NCI-H345 treated with DMSO at 0.1 percent for 48 hours (cell line): Measurements from ENCODE around the gene METTL21A.

Source experiments
- DNase-seq: peaks from one replicate; lab custom pipeline; 2025; ENCODE audit not compliant: unreplicated experiment; lab: John Stamatoyannopoulos, UW

Gene METTL21A

DNA sequence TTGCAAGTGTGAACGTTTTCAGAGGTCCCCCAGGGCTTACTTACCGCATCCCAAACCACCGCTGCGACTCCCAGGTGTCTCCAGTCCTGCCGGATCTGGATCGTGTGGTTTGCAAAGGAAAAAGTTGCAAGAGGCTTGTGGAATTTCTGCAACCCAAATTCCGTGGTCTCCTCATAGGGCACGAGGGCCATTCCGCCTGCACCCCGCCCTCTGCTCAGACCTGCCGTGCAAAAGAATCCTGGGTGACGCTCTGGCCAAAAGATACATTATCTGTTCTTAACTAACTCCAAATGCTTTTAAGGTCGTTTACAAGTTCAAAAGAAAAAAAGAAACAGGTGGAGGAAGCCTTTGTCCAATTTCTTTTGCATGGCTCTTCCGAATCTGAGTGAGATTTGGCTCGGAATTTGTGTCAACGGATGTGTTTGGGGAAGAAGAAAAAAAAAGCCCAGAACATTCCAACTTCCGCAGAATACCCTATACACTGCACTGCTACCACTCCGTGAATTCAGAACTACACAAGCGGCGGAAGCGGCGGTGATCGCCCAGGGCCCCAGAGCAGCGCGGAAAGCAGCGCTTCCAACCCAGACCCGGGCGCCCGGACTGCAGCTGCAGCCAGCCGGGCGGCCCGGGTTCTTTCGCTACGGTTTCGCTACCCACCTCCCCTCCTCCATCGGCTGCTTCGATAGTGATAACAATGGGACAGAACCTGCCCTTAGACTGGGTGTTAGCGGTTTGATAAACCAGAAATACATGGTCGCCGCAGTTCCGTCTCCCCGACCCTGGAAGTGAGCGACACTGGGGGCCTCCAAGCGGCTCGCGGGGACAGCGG is 795 bp downstream of the METTL21A start:
- peak; percentile 10 for DNase-seq

- no peak for DNase-seq
These were observed 3.6 kb downstream of the METTL21A start for GRCh38 chr2:207621501-207622039.

DNA sequence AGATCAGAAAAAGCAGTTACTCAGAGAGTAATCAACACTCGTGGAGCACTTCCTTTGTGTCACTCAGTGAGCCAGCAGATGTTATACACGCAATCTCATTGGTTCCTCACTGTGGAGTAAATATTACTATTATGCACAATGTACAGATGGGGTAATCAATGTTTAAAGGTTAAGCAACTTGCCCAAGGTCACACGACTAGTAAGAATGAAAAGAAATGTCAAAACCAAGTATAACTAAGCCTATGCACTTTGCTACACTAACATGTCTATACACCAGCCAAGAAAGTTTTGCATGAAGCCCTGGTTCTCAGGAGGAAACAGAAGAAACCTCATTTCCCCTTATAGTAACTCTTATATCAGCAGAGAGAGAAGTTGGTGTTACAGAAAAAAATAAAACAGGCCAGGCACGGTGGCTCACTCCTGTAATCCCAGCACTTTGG is 5.4 kb downstream of the METTL21A start:
- no peak for DNase-seq

GRCh38 chr2:207617011-207617671 is 8.1 kb downstream of the METTL21A start:
- no peak for DNase-seq

GRCh38 chr2:207616185-207616584 is 9.0 kb downstream of the METTL21A start:
- DNase-seq: no peak

DNA sequence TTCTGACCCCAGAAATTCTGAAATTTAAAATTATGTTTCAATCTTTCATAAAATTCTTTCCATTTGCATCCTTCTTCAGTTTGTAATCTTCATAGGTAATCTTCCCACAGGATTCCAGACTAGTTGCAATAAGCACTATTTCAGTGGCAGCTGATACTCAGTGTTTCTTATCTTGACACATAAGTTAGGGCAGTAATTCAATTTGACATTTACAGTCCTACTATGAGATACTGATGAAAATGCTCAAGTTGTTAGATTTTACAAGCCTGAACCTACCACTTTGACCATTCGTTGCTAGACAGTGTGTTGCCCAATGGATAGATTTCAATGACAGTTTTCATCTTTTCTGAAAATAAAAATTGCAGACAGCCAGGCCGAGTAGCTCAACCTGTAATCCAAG is 10.4 kb downstream of the METTL21A start:
- DNase-seq: no peak

DNA sequence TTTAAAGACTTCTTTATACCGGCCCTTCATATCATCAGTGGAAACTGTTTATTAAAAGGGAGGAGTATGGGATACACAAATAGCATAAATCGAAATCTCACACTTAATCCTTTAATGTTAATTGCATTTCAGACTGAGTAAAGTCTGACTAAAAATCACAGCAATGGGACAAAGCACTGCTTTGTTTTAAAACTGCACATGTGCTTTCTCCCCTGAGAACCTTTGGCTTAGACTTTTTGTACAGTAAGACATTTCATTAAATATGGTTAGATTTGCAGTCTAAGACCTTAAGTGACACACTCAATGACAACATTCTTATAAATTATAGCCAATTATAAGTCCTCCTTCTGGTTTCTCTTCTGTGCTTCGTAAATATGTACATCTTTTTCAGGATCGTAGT is 12.5 kb downstream of the METTL21A start:
- DNase-seq: no peak

DNA sequence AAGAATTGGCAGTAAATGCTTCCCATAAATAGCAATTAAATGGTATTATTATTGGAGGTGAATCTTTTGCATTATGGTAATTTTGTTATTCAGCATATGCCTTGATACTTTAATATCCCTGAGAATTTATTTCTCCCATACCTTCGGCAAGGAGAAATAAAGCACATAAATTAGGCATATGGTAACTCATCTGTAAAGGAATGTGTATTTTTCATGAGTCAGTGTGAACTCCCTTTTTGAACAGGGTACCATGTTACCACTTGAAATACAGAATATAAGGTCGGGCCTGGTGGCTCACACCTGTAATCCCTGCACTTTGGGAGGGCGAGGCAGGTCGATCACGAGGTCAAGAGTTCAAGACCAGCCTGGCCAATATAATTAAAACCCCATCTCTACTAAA is 18.4 kb downstream of the METTL21A start:
- DNase-seq: no peak

DNA sequence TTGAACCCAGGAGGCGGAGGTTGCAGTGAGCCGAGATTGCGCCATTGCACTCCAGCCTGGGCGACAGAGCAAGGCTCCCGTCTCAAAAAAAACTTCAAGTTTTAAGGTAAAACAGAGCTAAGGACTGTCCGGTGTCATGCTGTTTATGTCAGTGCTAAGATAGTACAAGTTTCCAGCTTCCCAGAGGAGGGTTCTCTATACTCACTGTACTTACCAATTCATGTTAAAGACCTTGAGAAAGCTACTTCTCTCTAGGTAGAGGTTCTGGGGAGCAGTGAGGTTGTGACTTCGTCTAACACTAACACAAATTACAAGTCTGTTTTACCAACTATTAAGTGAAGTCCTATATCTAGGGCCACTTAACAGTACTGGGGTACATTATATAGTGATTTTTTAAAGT is 18.8 kb downstream of the METTL21A start:
- DNase-seq: no peak

- DNase-seq: no peak
These were observed 21.7 kb downstream of the METTL21A start for GRCh38 chr2:207603486-207603885.

DNA sequence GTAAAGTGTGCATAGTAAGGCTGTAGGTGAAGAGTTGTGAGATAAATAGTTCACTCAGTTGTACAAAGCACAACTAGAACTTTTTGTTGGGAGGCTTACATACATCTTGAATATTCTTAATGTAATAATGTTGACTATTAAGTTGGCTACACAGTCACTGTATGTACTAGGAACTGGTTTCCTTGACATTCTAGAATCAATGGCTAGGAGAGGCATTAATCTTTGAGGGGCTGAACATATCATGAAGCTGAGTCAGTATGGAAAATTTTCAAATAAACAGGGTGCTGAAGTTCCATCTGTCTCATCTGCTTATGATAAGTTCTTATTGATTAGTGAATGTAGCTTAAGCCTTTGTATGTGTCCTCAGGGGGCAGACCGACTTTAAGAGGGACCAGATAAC is 23.4 kb downstream of the METTL21A start:
- DNase-seq: no peak

GRCh38 chr2:207600231-207600630 is 25.0 kb downstream of the METTL21A start:
- DNase-seq: no peak

DNA sequence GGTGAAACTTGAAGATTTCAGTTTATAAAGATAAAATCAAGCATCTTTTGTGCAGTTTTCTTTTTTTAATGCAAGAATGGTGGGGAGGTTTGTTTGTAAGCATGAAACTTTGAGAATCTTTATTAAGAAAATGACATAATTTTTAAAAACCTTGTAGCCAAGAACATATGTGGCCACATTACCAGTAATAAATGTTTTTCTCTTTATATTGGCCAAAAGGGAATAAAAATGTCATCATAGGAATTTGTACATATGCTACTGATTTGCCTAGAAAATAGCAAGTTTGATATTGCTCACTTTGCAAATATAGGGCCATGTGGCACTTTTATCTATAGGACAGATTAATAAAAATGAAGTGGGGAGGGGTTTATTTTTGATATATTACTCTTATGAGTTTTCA is 25.6 kb downstream of the METTL21A start:
- no peak for DNase-seq

GRCh38 chr2:207594731-207595130 is 30.5 kb downstream of the METTL21A start:
- no peak for DNase-seq

DNA sequence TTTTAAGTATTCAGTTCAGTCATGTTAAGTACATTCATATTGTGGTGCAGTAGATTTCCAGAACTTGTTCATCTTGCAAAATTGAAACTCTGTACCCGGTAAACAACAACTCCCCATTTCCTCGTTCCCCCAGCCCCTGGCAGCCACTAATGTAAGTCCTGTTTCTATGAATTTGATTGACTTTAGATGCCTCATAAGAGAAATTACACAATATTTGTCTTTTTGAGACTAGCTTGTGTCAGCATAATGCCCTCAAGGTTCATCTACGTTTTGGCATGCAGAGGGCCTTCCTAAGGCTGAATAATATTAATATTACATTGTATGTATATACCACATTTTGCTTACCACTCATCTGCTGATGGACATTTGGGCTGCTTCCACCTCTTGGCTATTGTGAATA is 30.9 kb downstream of the METTL21A start:
- DNase-seq: no peak

DNA sequence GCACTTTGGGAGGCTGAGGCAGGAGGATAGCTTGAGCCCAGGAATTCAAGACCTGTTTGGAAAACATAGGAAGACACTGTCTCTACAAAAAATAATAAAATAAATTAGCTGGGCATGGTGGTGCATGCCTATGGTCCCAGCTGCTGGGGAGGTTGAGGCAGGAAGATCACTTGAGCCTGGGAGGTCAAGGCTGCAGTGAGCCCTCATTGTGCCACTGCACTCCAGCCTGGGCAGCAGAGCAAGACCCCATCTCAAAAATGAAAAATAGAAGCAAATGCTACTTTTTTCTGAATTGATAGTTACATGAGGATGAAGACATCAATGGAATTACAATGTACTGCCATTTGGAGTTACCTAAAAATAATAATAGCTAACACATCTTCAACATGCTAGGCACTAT is 31.9 kb downstream of the METTL21A start:
- DNase-seq: no peak

- no peak for DNase-seq
These were observed 36.1 kb downstream of the METTL21A start for GRCh38 chr2:207589143-207589542.

- no peak for DNase-seq
These were observed 37.9 kb downstream of the METTL21A start for GRCh38 chr2:207587305-207587704.

GRCh38 chr2:207584952-207585351 is 40.2 kb downstream of the METTL21A start:
- no peak for DNase-seq

- no peak for DNase-seq
These were observed 53.8 kb downstream of the METTL21A start for GRCh38 chr2:207571370-207571769.

- DNase-seq: no peak
These were observed 57.5 kb downstream of the METTL21A start for GRCh38 chr2:207567671-207568070.
